NCI-H82 (cell line): ENCODE measurements around the gene TESK1.
"Not testable (repeated sequence)": the region's sequence is repeated elsewhere in the genome, so short reads cannot be mapped to it uniquely, and the experiment has no call there.

Experiments used
- DNase-seq: peaks from one replicate; lab custom pipeline; 2025; lab: John Stamatoyannopoulos, UW

The TESK1 gene

GRCh38 chr9:35615981-35616680, 11.1 kb downstream of the TESK1 start:
- DNase-seq, result no peak

- DNase-seq, result peak; percentile 50
These were observed 11.8 kb downstream of the TESK1 start for GRCh38 chr9:35616681-35617459.

- no peak for DNase-seq
These were observed 12.5 kb downstream of the TESK1 start for GRCh38 chr9:35617548-35617947.

- DNase-seq, result no peak
These were observed 13.3 kb downstream of the TESK1 start, which contains the start of gene CD72 for GRCh38 chr9:35618325-35618727. Gene CD72, minus strand, starts transcription at chr9:35618413. Its CDS starts 110 bp downstream, at chr9:35618303.

- no peak for DNase-seq
These were observed 14.1 kb downstream of the TESK1 start for GRCh38 chr9:35618854-35619799.

GRCh38 chr9:35619800-35620158, 14.7 kb downstream of the TESK1 start:
- no peak for DNase-seq

GRCh38 chr9:35627575-35627974, 22.5 kb downstream of the TESK1 start:
- no peak for DNase-seq

- DNase-seq, result no peak
These were observed 23.4 kb downstream of the TESK1 start for GRCh38 chr9:35628389-35628991.

- no peak for DNase-seq
These were observed 24.5 kb downstream of the TESK1 start for GRCh38 chr9:35629597-35629996.

- DNase-seq, result no peak
These were observed 30.7 kb downstream of the TESK1 start for GRCh38 chr9:35635730-35636129.

GRCh38 chr9:35636135-35636876, 31.2 kb downstream of the TESK1 start:
- no peak for DNase-seq

GRCh38 chr9:35636877-35637246, 31.8 kb downstream of the TESK1 start:
- DNase-seq, result not testable (repeated sequence)

- DNase-seq, result not testable (repeated sequence)
These were observed 32.4 kb downstream of the TESK1 start for GRCh38 chr9:35637427-35637955.

- DNase-seq, result not testable (repeated sequence)
These were observed 33.7 kb downstream of the TESK1 start for GRCh38 chr9:35638751-35639150.

GRCh38 chr9:35639225-35639624, 34.2 kb downstream of the TESK1 start:
- not testable (repeated sequence) for DNase-seq

- DNase-seq, result no peak
These were observed 34.6 kb downstream of the TESK1 start for GRCh38 chr9:35639631-35640030.

GRCh38 chr9:35640431-35640830, 35.4 kb downstream of the TESK1 start:
- not testable (repeated sequence) for DNase-seq

GRCh38 chr9:35641478-35641877, 36.4 kb downstream of the TESK1 start:
- DNase-seq, result not testable (repeated sequence)

GRCh38 chr9:35643046-35643445, 38.0 kb downstream of the TESK1 start:
- no peak for DNase-seq

- DNase-seq, result not testable (repeated sequence)
These were observed 40.7 kb downstream of the TESK1 start for GRCh38 chr9:35645736-35646135.

- DNase-seq, result peak; percentile 38
These were observed 41.1 kb downstream of the TESK1 start for GRCh38 chr9:35646153-35646532.
